ENCODE measurements around the gene PAX5. TPM values are rescaled to one million over a fixed set of nuclear protein-coding genes. Genes with fewer than 3 reads are reported as not detected.
A peak's percentile ranks its signal among the peaks of the same experiment; 100 is the strongest.

Gene PAX5
- total and polyA plus RNA-seq, 5 donors from 2014 or later, result 0.02 to 0.94 (median 0.15) TPM; not detected in 2

DNA sequence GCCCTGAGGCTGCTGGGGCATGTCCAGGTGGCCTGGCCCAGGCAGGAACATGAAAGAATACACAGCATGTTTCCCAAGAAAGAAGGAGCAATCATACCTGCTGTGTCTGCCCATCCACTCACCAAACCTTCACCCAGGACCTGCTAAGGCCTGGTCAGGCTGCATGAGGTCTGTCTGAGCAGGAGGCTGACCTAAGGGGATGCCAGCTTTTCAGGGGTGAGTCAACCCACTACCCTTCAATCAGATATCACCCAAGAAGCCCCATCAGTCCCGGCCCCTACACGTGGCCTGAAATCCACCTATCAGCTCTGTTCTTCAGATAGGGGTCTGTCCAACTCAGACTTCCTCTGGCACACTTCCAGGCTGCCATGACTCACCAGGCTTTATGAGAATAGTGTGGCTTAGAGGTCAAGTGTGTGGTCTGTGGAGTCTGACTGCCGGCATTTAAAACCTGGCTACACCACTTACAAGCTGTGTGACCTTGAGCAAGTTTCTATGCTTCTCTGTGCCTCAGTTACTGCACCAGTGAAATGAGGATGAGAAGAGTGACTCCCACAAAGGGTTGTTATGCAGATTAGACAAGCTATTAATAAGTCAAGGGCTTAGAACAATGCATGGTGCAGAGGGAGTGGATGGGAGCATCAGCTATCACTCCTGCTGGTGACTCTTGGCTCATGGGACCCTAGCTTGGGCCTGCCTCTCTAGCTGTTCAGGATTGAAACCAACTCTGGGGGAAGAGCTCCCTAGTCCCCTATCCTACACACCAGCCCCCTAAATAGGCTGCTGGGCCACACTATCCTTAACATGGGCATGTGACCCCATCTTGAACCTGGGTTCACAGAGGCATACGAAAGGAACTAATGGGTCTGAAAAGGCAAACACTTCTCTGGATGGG, 130.3 kb downstream of the PAX5 start:
- no peaks in the 10 kb centered on the region for H3K9me3 ChIP-seq (ENCODE audit: control insufficient read depth in 2 of 2, low read length in 2 of 2)
- no peaks in the 10 kb centered on the region for H3K36me3 ChIP-seq (ENCODE audit: control insufficient read depth, insufficient read depth, low read length)
- peaks cover 11% of the 10 kb centered on the region for H3K27me3 Mint-ChIP-seq
- ATAC-seq (ENCODE audit: low read depth in 2 of 2) (peak in 1 of 2 donors; percentile 38), DNase-seq (peak in 1 of 3 donors; percentile 2)
- H3K4me3 ChIP-seq (ENCODE audit: low read depth, low read length), result no peak overlapping the region
- no peak overlapping the region for H3K27ac Mint-ChIP-seq
- H3K27ac ChIP-seq (ENCODE audit: insufficient read depth, low read length, poor library complexity, severe bottlenecking), result no peak overlapping the region
- peaks cover 3% of the 10 kb centered on the region for H3K27me3 ChIP-seq (ENCODE audit: control insufficient read depth, insufficient read depth, low read length)
- H3K4me3 Mint-ChIP-seq, result no peak overlapping the region
- no peaks in the 10 kb centered on the region for H3K36me3 Mint-ChIP-seq
- no peaks in the 10 kb centered on the region for H3K4me1 ChIP-seq (ENCODE audit: control insufficient read depth, insufficient read depth, low read length, poor library complexity, severe bottlenecking)
- peaks cover 0 to 4% (median 0%) of the 10 kb centered on the region in 4 donors for H3K4me1 Mint-ChIP-seq
- peaks cover 0 to 4% (median 0%) of the 10 kb centered on the region in 7 donors for H3K9me3 Mint-ChIP-seq

DNA sequence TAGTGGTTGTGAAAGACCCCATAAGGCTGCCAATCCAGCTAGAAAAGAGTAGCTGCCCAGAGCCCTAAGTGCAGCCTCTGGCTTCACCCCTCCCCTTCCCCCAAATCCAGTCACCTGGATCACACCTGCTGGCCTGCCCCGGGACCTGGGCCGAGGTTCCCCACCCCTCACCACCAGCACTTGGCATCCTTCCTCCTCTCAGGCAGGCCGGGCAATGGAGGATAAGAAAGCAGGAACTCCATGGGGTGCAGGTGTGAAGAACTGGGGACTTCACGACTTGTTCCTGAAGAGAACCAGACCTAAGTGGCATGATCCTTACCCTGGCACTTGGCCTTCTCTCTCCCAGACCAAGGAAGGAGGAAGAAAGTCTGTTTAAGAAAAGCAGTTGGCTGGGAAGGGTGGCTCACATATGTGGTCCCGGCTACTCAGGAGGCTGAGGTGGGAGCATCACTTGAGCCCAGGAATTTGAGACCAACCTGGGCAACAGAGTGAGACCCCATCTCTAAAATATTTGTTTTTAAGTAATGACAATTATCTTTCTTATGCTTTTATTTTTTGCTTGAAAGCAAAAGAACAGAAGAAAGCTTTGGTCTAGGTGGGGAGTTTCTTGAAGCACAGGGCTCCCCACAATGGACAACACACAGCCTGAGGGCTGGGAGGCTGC, 131.1 kb downstream of the PAX5 start:
- H3K27me3 Mint-ChIP-seq, result peaks cover 11% of the 10 kb centered on the region
- H3K27ac Mint-ChIP-seq, result no peak overlapping the region
- H3K4me1 Mint-ChIP-seq, result no peaks in the 10 kb centered on the region
- no peak overlapping the region for H3K4me3 ChIP-seq (ENCODE audit: low read depth, low read length)
- no peak overlapping the region for H3K27ac ChIP-seq (ENCODE audit: insufficient read depth, low read length, poor library complexity, severe bottlenecking)
- H3K9me3 Mint-ChIP-seq, result peaks cover 0 to 4% (median 0%) of the 10 kb centered on the region in 7 donors
- H3K36me3 ChIP-seq (ENCODE audit: control insufficient read depth, insufficient read depth, low read length), result no peaks in the 10 kb centered on the region
- H3K36me3 Mint-ChIP-seq, result no peaks in the 10 kb centered on the region
- ATAC-seq (ENCODE audit: low read depth in 2 of 2), result no peak
- H3K4me3 Mint-ChIP-seq, result no peak overlapping the region
- H3K9me3 ChIP-seq (ENCODE audit: control insufficient read depth in 2 of 2, low read length in 2 of 2), result no peaks in the 10 kb centered on the region
- H3K27me3 ChIP-seq (ENCODE audit: control insufficient read depth, insufficient read depth, low read length), result peaks cover 3% of the 10 kb centered on the region
- no peaks in the 10 kb centered on the region for H3K4me1 ChIP-seq (ENCODE audit: control insufficient read depth, insufficient read depth, low read length, poor library complexity, severe bottlenecking)
- DNase-seq, result no peak

DNA sequence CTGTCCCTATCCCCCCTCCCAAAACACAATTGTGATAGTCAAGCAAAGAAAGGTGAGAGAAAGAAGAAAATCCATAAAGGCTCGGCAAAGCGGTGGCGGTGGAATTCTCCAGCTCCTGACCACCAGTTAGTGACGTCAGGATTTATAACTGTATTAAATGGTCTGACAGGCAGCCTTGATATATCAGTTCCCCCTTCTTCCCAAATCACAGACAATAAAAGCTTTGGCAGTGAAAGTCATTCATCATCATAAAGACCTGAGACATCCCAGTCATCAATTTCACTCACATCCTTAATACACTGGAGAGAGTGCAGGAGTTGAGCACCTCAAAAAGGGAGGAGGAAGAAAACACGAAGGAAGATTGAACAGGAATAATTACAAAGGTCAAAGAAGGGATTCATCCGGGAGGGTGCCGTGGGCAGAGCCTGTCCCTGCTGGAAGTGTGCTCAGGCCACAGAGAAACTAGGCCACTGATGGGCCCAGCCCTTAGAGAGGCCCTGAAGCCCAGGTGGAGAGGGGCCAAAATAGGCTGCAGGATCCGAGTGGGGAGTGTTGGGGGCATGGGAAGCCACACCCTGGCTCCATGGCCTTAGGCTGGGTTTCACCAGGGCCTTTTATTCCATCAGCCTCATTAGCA, 131.9 kb downstream of the PAX5 start:
- H3K27me3 Mint-ChIP-seq, result peaks cover 5% of the 10 kb centered on the region
- no peak for DNase-seq
- peaks cover 0 to 4% (median 0%) of the 10 kb centered on the region in 7 donors for H3K9me3 Mint-ChIP-seq
- Histone ChIP-seq H3K4me1 (ENCODE audit: control insufficient read depth, insufficient read depth, low read length, poor library complexity, severe bottlenecking) (no peaks in the 10 kb centered on the region), H3K27ac (ENCODE audit: insufficient read depth, low read length, poor library complexity, severe bottlenecking) (no peak overlapping the region), H3K27me3 (ENCODE audit: control insufficient read depth, insufficient read depth, low read length) (peaks cover 3% of the 10 kb centered on the region), H3K4me3 (ENCODE audit: low read depth, low read length) (no peak overlapping the region), H3K9me3 (ENCODE audit: control insufficient read depth in 2 of 2, low read length in 2 of 2) (no peaks in the 10 kb centered on the region), H3K36me3 (ENCODE audit: control insufficient read depth, insufficient read depth, low read length) (no peaks in the 10 kb centered on the region)
- no peaks in the 10 kb centered on the region for H3K4me1 Mint-ChIP-seq
- no peaks in the 10 kb centered on the region for H3K36me3 Mint-ChIP-seq
- no peak for ATAC-seq (ENCODE audit: low read depth in 2 of 2)
- H3K27ac Mint-ChIP-seq, result no peak overlapping the region
- H3K4me3 Mint-ChIP-seq, result no peak overlapping the region

DNA sequence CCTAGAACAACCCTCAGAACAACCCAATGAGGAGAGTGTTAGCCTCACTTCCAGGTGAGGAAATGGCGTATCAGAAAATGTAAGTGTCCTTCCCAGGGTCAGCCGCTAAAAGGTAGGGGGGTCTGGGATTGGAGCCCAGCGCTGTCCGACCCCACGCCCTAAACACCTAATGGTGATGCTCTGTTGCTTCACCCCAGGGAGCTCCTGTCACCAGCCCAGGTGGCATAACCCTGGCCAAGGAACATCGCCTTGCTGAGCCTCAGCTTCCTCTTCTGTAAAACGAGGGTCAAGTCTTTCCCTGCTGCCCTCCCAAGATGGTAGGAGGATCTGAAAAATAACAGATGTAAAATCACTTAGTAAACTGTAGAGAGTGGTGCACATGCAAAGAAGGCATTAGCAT, 132.5 kb downstream of the PAX5 start:
- no peaks in the 10 kb centered on the region for H3K36me3 ChIP-seq (ENCODE audit: control insufficient read depth, insufficient read depth, low read length)
- H3K27ac Mint-ChIP-seq, result no peak overlapping the region

DNA sequence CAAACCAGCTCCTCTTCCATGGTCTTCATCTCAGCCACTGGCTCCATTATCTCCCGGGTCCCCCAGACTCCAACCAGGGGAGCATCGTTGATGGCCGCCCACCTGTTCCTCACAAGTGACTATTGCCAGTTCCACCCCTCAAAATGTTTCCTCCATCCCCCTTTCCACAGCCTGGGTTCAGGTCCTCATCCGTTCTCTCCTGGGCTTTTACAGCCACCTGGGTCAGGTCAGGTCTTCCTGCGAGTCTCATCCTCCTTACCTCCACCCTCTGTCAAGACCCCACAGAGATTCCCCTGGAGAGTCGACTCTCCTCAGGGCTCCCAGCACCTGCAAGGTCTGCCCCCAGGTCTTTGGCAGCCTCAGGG, 133.2 kb downstream of the PAX5 start:
- Histone ChIP-seq H3K9me3 (ENCODE audit: control insufficient read depth in 2 of 2, low read length in 2 of 2) (no peaks in the 10 kb centered on the region), H3K27me3 (ENCODE audit: control insufficient read depth, insufficient read depth, low read length) (peaks cover under 1% of the 10 kb centered on the region), H3K27ac (ENCODE audit: insufficient read depth, low read length, poor library complexity, severe bottlenecking) (no peak overlapping the region), H3K36me3 (ENCODE audit: control insufficient read depth, insufficient read depth, low read length) (no peaks in the 10 kb centered on the region), H3K4me1 (ENCODE audit: control insufficient read depth, insufficient read depth, low read length, poor library complexity, severe bottlenecking) (no peaks in the 10 kb centered on the region), H3K4me3 (ENCODE audit: low read depth, low read length) (no peak overlapping the region)
- Mint-ChIP-seq H3K4me1 (no peaks in the 10 kb centered on the region), H3K36me3 (no peaks in the 10 kb centered on the region), H3K27ac (no peak overlapping the region), H3K27me3 (peaks cover 5% of the 10 kb centered on the region), H3K9me3 (peaks cover 0 to 4% (median 0%) of the 10 kb centered on the region in 7 donors), H3K4me3 (no peak overlapping the region)
- DNase-seq (no peak), ATAC-seq (ENCODE audit: low read depth in 2 of 2) (no peak)

More for the DNA sequence above, 132.5 kb downstream of the PAX5 start:
- Histone ChIP-seq H3K9me3 (ENCODE audit: control insufficient read depth in 2 of 2, low read length in 2 of 2) (no peaks in the 10 kb centered on the region), H3K4me3 (ENCODE audit: low read depth, low read length) (no peak overlapping the region), H3K4me1 (ENCODE audit: control insufficient read depth, insufficient read depth, low read length, poor library complexity, severe bottlenecking) (no peaks in the 10 kb centered on the region), H3K27ac (ENCODE audit: insufficient read depth, low read length, poor library complexity, severe bottlenecking) (no peak overlapping the region), H3K27me3 (ENCODE audit: control insufficient read depth, insufficient read depth, low read length) (peaks cover 3% of the 10 kb centered on the region)
- Mint-ChIP-seq H3K4me1 (no peaks in the 10 kb centered on the region), H3K9me3 (peaks cover 0 to 4% (median 0%) of the 10 kb centered on the region in 7 donors), H3K36me3 (no peaks in the 10 kb centered on the region), H3K4me3 (no peak overlapping the region), H3K27me3 (peaks cover 5% of the 10 kb centered on the region)
- DNase-seq, result no peak
- no peak for ATAC-seq (ENCODE audit: low read depth in 2 of 2)

DNA sequence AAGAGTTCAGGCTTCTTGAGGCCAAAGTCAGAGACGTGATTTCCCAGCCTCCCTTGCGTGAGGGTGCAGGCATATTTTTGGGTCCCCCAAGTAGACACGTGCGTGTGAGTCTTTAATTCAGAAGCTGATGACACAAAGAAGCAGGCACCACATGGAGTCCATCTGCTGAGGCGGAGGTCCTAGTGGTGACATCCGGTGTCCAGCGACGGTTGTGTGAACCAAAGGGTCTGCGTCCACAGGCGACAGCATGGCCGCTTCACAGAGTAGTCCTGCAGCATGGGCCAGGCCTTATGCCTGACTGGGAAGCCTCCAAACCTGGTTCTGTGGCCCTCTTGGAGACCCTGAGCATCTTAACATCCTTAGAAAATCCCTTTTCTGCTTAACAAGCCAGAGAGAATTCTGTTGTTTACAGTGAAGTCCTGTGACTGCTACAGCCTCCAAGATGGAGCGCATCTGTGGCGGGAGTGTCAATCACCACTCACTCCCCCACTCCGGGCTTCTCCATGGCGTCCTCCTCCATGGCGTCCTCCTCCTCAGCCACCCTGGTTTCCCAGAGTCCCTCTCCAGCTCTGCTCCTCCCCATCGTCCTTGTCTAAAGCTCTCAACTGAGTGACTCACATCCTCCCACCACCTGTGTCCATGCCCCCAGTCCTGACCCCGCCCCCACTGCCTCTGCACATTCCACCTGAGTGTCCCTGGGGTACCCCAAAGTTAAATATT, 133.8 kb downstream of the PAX5 start:
- H3K27me3 Mint-ChIP-seq, result peaks cover 5% of the 10 kb centered on the region
- Histone ChIP-seq H3K27ac (ENCODE audit: insufficient read depth, low read length, poor library complexity, severe bottlenecking) (no peak overlapping the region), H3K9me3 (ENCODE audit: control insufficient read depth in 2 of 2, low read length in 2 of 2) (no peaks in the 10 kb centered on the region), H3K27me3 (ENCODE audit: control insufficient read depth, insufficient read depth, low read length) (no peaks in the 10 kb centered on the region), H3K4me3 (ENCODE audit: low read depth, low read length) (no peak overlapping the region), H3K4me1 (ENCODE audit: control insufficient read depth, insufficient read depth, low read length, poor library complexity, severe bottlenecking) (no peaks in the 10 kb centered on the region), H3K36me3 (ENCODE audit: control insufficient read depth, insufficient read depth, low read length) (no peaks in the 10 kb centered on the region)
- no peaks in the 10 kb centered on the region for H3K4me1 Mint-ChIP-seq
- DNase-seq (no peak), ATAC-seq (ENCODE audit: low read depth in 2 of 2) (no peak)
- H3K4me3 Mint-ChIP-seq, result no peak overlapping the region
- H3K27ac Mint-ChIP-seq, result no peak overlapping the region
- peaks cover 0 to 4% (median 0%) of the 10 kb centered on the region in 7 donors for H3K9me3 Mint-ChIP-seq
- H3K36me3 Mint-ChIP-seq, result no peaks in the 10 kb centered on the region

DNA sequence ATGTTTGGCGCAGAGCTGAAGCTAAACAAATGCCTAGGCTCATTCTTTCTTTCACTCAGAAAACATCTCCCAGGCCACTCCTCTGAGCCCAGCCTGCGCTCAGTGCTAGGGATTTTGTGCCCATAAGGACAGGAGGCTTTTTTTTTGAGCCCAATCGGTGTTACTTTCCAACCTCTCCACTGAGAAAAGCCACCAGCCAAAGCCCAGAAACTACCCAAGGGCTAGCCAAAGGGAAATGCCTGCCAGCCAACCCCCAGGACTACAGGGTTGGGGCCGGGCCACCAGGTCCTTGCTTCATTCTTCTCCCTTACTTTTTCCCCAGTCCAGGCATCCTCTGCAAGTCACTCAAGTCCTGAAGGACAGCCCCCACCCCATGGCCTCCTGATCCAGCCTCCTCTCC, 134.7 kb downstream of the PAX5 start:
- Histone ChIP-seq H3K27me3 (ENCODE audit: control insufficient read depth, insufficient read depth, low read length) (no peaks in the 10 kb centered on the region), H3K36me3 (ENCODE audit: control insufficient read depth, insufficient read depth, low read length) (no peaks in the 10 kb centered on the region), H3K4me3 (ENCODE audit: low read depth, low read length) (no peak overlapping the region), H3K4me1 (ENCODE audit: control insufficient read depth, insufficient read depth, low read length, poor library complexity, severe bottlenecking) (no peaks in the 10 kb centered on the region), H3K27ac (ENCODE audit: insufficient read depth, low read length, poor library complexity, severe bottlenecking) (no peak overlapping the region), H3K9me3 (ENCODE audit: control insufficient read depth in 2 of 2, low read length in 2 of 2) (no peaks in the 10 kb centered on the region)
- ATAC-seq (ENCODE audit: low read depth in 2 of 2) (no peak), DNase-seq (no peak)
- H3K27me3 Mint-ChIP-seq, result peaks cover 5% of the 10 kb centered on the region
- H3K9me3 Mint-ChIP-seq, result no peaks in the 10 kb centered on the region
- no peak overlapping the region for H3K27ac Mint-ChIP-seq
- no peaks in the 10 kb centered on the region for H3K36me3 Mint-ChIP-seq
- H3K4me1 Mint-ChIP-seq, result no peaks in the 10 kb centered on the region
- no peak overlapping the region for H3K4me3 Mint-ChIP-seq

All from CD4-positive, CD25-positive, alpha-beta regulatory T cell (primary cell).